DMS153 (cell line): ENCODE measurements around the gene CCNY.
A peak's percentile ranks its signal among the peaks of the same experiment; 100 is the strongest.

Experiments used
- DNase-seq: peaks from one replicate; lab custom pipeline; 2025; lab: John Stamatoyannopoulos, UW

CCNY gene

DNA sequence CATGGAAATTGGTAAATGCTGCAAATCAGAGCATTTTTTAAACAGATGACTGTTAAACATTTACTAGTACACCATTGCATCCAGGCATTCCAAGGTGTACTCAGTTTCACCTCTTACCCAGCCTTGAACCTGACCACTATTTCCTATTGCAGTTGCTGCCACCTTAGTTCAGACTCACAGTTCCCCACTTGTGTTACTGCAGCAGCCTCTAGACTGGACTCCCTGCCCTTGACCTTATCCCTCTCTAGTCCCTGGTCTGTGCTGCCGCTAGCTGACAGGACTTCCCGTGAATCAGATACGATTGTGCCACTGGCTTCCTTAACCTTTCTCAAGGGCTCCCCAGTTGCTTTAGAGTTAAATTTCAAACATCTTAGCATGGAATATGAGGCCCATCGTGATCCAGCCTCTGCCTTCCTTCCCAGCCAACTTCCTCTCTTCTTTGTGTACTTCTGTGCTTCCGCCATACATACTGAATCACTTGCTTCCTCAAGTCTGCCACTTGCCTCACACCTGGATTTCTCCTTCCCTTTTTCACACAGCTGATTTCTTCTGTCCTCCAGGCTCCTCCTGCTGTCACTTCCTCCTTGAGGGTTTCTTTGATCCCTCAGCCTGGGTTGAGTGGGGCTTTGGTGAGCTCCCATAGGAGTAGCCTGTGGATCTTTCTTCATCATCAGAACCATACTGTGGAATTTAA is 150.1 kb downstream of the CCNY start:
- no peak for DNase-seq

GRCh38 chr10:35487336-35488034 is 151.2 kb downstream of the CCNY start:
- DNase-seq: no peak

GRCh38 chr10:35488228-35488627 is 151.9 kb downstream of the CCNY start:
- DNase-seq: no peak

DNA sequence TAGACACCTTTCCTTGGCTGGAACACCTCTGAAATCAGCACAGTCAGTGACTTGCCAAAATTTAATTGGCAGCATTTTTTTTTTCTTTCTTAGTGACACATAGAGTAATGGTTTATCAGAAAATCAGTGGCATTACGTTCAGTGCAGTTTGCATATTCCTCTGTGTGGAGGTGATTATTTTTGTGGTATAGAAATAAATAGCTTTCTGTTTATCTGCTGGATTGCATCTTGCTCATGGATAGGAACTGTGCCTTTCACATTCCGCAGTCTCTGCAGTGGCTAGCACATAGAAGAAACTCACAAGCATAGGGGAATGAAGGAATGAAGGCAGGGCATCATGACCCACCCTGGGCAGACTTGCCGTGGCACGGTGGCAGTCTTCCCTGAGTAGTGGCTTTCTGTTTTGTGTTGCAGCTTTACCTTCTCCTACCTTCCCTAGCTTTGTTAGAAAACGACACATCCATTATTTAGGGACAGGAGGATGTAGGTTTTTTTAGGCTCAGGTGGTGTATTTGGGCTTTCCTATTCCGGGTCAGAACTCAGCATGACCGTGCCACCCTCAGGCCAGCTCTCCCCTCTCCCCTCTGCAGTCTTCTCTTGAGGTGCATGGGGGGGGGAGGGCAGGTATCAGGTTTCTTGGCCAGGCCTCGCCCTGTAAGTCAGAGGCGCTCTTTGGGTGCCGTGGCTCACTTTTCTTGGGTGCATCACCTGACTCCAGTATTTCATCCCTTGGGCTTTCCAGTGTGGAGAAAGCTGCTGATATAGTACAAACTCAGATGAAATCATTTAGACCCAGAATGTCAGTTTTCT is 156.3 kb downstream of the CCNY start:
- no peak for DNase-seq

GRCh38 chr10:35493196-35494118 is 157.1 kb downstream of the CCNY start:
- no peak for DNase-seq

DNA sequence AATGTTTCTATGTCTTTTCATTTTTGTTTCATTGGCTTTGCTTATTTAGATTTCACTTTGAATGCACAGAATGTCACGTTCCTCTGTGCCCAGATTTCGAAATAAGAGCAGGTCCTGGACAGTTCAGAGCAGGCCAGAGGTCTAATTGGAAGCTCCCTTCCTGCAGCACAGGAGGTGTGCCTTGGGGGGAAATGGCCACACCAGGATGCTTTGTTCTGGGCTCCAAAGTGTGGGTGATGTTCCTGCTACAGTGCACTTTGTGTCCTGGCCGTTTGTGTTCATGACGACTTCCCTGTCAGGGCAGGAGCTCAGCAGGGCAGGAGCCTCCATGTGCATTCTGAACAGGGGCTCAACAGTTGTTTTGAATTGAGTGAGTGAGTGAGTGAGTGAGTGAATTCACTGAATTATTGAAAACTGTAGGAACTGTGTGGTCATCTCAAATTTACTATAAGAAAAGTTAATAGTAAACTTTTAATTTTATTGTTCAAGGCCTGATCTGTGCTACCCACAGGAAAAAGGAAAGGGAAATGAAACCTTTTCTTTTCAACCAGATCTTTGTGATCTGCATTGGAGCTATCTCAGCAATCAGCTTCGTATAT is 159.3 kb downstream of the CCNY start:
- DNase-seq: no peak

- DNase-seq: no peak
Observed at GRCh38 chr10:35497909-35498308, 161.6 kb downstream of the CCNY start.

GRCh38 chr10:35498693-35499092 is 162.4 kb downstream of the CCNY start:
- no peak for DNase-seq

DNA sequence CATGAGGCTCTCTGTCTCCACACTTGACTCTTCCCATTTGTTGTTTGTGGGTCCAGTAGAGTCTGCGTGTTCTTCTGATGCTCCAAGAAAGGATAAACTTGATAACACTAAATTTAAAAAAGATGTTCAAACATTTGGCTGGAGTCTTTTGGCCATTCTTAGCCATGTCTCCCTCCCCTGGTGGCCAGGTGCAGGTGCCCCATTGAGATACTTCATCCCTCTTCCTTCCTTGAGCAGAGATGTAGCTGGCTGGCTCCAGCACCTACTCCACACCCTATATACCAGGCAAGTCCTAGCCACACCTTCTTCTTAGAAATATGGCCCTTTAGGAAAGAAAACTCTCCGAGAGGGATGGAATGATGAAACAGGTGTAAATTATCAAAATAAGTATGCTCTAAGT is 165.6 kb downstream of the CCNY start:
- no peak for DNase-seq

GRCh38 chr10:35502692-35503091 is 166.4 kb downstream of the CCNY start:
- DNase-seq: no peak

GRCh38 chr10:35503578-35503977 is 167.3 kb downstream of the CCNY start:
- no peak for DNase-seq

GRCh38 chr10:35504132-35504531 is 167.8 kb downstream of the CCNY start:
- DNase-seq: no peak

DNA sequence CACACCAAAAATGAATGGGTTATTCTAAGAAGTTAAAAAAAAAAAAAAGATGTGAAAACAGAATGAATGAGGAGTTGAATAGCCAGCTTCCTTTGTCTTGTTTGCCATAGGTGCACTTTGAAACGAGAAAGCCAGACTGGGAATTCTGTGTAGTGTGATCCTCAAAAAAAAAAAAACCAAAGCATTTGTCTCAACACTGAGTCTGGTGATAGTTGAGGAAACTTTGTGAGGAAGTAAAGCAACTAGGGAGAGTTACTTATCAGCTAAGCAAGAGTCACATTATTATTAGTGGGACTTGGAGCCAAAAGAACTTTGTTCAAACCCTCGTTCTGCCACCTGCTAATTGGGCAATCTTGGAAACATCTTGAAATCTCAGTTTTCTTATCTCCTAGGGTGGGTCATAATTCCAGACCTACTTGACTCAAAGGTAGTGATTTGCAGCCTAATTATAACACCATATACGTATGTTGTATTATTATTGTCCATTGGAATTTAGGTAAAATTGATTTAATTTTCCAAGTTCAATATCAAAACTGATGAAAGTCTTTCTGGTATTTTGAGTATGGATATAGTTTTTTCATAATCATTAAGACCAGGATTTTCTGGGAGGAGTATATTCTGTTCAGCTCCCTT is 169.0 kb downstream of the CCNY start:
- no peak for DNase-seq

GRCh38 chr10:35506741-35507140 is 170.4 kb downstream of the CCNY start:
- DNase-seq: no peak

DNA sequence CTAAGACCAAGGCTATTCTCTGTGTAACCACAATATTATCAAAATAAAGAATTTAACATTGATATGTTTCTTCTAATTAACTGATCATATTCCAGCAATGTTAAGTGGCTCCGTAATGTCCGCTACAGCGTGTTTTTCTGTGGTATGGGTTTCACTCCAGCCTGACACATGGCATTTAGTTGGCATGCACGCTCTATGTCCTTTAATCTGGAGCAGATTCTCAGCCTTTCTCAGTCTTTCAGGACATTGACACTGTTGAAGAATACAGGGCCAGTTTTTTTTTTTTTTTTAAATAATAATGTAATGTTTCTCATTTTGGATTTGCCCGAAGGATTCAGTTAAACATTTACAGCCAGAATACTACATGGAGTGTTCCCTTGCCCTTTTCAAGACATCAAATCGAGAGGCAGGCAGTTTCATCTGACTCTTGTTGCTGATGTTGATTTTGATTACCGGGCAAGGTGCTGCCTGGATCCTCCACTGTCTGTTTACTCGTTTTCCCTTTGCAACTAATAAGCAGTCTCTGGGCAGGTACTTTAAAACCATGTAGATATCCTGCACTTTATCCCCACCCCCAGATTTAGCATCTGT is 171.3 kb downstream of the CCNY start:
- no peak for DNase-seq

- DNase-seq: no peak
Observed at GRCh38 chr10:35508647-35509046, 172.3 kb downstream of the CCNY start.

DNA sequence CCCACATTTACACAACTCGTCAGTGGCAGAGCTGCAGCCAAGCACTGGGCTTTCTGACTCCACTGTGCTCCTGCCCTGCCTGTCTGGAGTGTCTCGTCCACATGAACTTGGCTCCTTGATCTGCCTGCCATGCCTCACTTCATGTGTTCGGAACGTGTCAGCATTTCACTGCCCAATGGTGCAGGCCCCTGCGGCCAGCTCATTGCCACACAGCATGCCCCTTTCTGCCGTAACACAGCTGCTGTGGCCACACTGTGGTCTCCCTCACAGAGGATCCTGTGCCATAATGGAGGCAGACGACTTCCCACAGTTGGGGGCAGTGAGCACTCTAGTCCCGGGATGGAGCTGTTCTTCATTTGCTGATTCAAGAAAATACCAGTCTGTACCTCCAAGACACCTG is 174.6 kb downstream of the CCNY start:
- DNase-seq: no peak

- peak; percentile 4 for DNase-seq
Observed at GRCh38 chr10:35511647-35512046, 175.3 kb downstream of the CCNY start.

DNA sequence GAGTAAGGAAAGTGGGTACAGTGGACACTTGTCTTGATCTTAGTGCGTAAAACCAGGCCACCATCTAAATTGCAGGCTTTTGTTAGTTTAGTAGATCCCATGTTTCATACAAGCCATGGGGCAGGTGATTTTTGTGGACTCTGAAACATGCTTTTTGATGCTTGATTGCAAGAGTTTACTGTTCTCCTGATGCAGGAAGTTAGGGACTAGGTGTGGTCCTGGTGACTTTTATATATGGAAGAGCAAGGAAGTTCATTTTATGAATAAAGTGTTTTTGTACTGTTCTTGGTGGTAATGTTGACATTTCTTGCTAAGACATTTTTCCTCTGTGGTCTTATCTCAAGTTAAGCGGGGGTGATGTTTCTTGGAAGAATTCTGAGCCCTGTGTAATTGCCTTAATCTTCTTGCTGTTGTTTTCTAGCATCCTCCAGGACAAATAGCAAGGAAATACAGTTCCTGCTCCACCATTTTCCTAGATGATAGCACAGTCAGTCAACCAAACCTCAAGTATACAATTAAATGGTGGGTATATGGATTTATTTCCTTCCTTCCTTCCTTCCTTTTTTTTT is 179.9 kb downstream of the CCNY start:
- no peak for DNase-seq
